Measurements from ENCODE around the gene MICAL3.
A peak's percentile ranks its signal among the peaks of the same experiment; 100 is the strongest.

MICAL3 gene

DNA sequence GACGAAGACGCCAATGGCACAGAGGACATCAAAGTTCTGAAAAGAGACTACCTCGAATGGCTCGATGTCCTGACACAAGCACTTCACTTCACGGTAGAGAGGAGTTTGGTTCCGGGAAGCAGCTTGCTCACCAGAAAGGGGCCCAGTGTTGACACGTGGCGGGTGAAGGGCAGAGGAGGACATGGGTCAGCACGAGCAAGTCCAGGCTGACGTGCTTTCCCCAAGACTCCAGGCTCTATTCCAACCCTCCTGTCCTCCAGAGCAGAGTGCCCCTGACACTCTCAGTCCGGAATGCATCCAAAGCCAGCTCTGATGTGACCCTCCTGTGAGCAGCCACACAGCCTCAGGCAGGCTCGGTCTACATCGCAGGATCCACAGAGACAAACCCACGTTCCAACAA, 172.6 kb downstream of the MICAL3 start:
- TF ChIP-seq CSDC2 (CRISPR knock-in tag; IDR thresholded peaks at IDR 0.05) (no peak), ZC3H10 (CRISPR knock-in tag; IDR thresholded peaks at IDR 0.05) (no peak), GLIS3 (CRISPR knock-in tag; IDR thresholded peaks at IDR 0.05) (no peak), SNAI2 (CRISPR knock-in tag; IDR thresholded peaks at IDR 0.05) (no peak), ZFP30 (CRISPR knock-in tag; IDR thresholded peaks at IDR 0.05) (no peak), TCF4 (CRISPR knock-in tag; IDR thresholded peaks at IDR 0.05; ENCODE audit: borderline replicate concordance) (no peak), BACH2 (CRISPR knock-in tag; IDR thresholded peaks at IDR 0.05; ENCODE audit: borderline replicate concordance) (no peak), RARB (CRISPR knock-in tag; IDR thresholded peaks at IDR 0.05) (no peak), ISL1 (CRISPR knock-in tag; IDR thresholded peaks at IDR 0.05) (no peak), PPARA (CRISPR knock-in tag; IDR thresholded peaks at IDR 0.05; ENCODE audit: borderline replicate concordance) (no peak), ZNF8 (CRISPR knock-in tag; IDR thresholded peaks at IDR 0.05) (no peak), ZNF565 (CRISPR knock-in tag; conservative IDR thresholded peaks at IDR 0.05; ENCODE audit: low read depth) (no peak), ARNTL (CRISPR knock-in tag; IDR thresholded peaks at IDR 0.05; ENCODE audit: borderline replicate concordance, low read depth) (no peak)
- TF ChIP-seq, protein P1, sequence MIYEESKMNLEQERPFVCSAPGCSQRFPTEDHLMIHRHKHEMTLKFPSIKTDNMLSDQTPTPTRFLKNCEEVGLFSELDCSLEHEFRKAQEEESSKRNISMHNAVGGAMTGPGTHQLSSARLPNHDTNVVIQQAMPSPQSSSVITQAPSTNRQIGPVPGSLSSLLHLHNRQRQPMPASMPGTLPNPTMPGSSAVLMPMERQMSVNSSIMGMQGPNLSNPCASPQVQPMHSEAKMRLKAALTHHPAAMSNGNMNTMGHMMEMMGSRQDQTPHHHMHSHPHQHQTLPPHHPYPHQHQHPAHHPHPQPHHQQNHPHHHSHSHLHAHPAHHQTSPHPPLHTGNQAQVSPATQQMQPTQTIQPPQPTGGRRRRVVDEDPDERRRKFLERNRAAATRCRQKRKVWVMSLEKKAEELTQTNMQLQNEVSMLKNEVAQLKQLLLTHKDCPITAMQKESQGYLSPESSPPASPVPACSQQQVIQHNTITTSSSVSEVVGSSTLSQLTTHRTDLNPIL (CRISPR knock-in tag; IDR thresholded peaks at IDR 0.05; ENCODE audit: low read depth): no peak
- ATAC-seq: no peak

- TF ChIP-seq TCF4 (CRISPR knock-in tag; IDR thresholded peaks at IDR 0.05; ENCODE audit: borderline replicate concordance): no peak
- no peak for TF ChIP-seq SNAI2 (CRISPR knock-in tag; IDR thresholded peaks at IDR 0.05)
- no peak for TF ChIP-seq CSDC2 (CRISPR knock-in tag; IDR thresholded peaks at IDR 0.05)
- TF ChIP-seq ZFP30 (CRISPR knock-in tag; IDR thresholded peaks at IDR 0.05): no peak
- TF ChIP-seq TOX (CRISPR knock-in tag; IDR thresholded peaks at IDR 0.05; ENCODE audit: borderline replicate concordance): no peak
- TF ChIP-seq ISL1 (CRISPR knock-in tag; IDR thresholded peaks at IDR 0.05): no peak
- TF ChIP-seq ZNF70 (CRISPR knock-in tag; IDR thresholded peaks at IDR 0.05): no peak
- no peak for TF ChIP-seq ZFP3 (CRISPR knock-in tag; IDR thresholded peaks at IDR 0.05)
- ATAC-seq: no peak
Measured at GRCh38 chr22:17847360-17848078, 176.8 kb downstream of the MICAL3 start.

GRCh38 chr22:17846326-17846992, 177.9 kb downstream of the MICAL3 start:
- ATAC-seq: no peak; the same call in 2 of the 3 replicates
- TF ChIP-seq ZFP30 (CRISPR knock-in tag; IDR thresholded peaks at IDR 0.05): no peak
- no peak for TF ChIP-seq GLIS3 (CRISPR knock-in tag; IDR thresholded peaks at IDR 0.05)
- TF ChIP-seq, protein P2, sequence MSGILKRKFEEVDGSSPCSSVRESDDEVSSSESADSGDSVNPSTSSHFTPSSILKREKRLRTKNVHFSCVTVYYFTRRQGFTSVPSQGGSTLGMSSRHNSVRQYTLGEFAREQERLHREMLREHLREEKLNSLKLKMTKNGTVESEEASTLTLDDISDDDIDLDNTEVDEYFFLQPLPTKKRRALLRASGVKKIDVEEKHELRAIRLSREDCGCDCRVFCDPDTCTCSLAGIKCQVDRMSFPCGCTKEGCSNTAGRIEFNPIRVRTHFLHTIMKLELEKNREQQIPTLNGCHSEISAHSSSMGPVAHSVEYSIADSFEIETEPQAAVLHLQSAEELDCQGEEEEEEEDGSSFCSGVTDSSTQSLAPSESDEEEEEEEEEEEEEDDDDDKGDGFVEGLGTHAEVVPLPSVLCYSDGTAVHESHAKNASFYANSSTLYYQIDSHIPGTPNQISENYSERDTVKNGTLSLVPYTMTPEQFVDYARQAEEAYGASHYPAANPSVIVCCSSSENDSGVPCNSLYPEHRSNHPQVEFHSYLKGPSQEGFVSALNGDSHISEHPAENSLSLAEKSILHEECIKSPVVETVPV (CRISPR knock-in tag; IDR thresholded peaks at IDR 0.05): no peak

- peak; percentile 40; the same call in 2 of the 3 replicates for ATAC-seq
- TF ChIP-seq ZNF565 (CRISPR knock-in tag; conservative IDR thresholded peaks at IDR 0.05; ENCODE audit: low read depth): no peak
- peak; percentile 39; the same call in 1 of the 2 replicates for TF ChIP-seq TCF4 (CRISPR knock-in tag; IDR thresholded peaks at IDR 0.05; ENCODE audit: borderline replicate concordance)
Measured at GRCh38 chr22:17845790-17846189, 178.6 kb downstream of the MICAL3 start.

DNA sequence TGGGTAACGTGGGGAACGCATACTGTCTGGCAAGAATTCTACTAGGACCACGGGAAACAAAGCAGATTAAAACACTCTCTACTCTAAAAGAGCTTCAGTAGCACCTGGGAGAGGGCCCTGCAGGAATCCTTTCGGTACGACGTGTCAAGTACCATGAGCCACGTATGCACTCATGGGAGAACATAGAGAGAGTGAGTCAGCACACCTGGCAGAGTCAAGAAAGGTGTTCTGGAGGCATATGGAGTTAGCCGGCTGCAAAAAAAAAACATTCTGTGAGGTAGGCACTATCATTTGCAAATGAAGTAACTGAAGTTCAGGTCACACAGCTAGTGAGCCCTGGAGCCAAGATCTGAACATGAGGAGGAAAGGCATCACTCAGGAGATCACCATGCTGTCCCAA, 179.0 kb downstream of the MICAL3 start:
- TF ChIP-seq SNAI2 (CRISPR knock-in tag; IDR thresholded peaks at IDR 0.05) (no peak), CSDC2 (CRISPR knock-in tag; IDR thresholded peaks at IDR 0.05) (no peak), TOX (CRISPR knock-in tag; IDR thresholded peaks at IDR 0.05; ENCODE audit: borderline replicate concordance) (no peak), ZNF70 (CRISPR knock-in tag; IDR thresholded peaks at IDR 0.05) (no peak)
- ATAC-seq: no peak

DNA sequence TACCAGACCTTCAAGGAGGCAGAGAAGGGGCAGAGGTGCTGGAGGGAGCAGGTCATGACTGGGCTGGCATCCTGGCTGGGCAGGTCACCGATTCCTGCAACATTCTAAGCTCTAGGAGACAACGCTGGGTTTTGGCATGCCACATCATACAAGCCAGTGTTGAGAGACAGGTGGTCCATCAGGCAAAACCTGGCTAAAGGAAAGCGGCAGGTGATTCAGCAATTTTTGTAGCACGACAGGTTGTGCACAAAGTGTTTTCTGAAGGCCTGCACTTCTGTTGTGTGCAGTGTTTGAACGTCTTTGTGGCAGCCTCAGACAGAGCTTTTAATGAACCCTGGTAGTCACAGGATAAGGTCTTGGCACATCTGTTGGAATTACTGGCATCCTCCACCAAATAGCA, 180.2 kb downstream of the MICAL3 start:
- ATAC-seq: no peak
- TF ChIP-seq BACH2 (CRISPR knock-in tag; IDR thresholded peaks at IDR 0.05; ENCODE audit: borderline replicate concordance) (no peak), ESRRG (CRISPR knock-in tag; IDR thresholded peaks at IDR 0.05) (no peak), PPARA (CRISPR knock-in tag; IDR thresholded peaks at IDR 0.05; ENCODE audit: borderline replicate concordance) (no peak), ARNTL (CRISPR knock-in tag; IDR thresholded peaks at IDR 0.05; ENCODE audit: borderline replicate concordance, low read depth) (no peak), RARB (CRISPR knock-in tag; IDR thresholded peaks at IDR 0.05) (no peak), GLIS3 (CRISPR knock-in tag; IDR thresholded peaks at IDR 0.05) (no peak), ZNF70 (CRISPR knock-in tag; IDR thresholded peaks at IDR 0.05) (no peak), TCF4 (CRISPR knock-in tag; IDR thresholded peaks at IDR 0.05; ENCODE audit: borderline replicate concordance) (no peak), ZFP30 (CRISPR knock-in tag; IDR thresholded peaks at IDR 0.05) (no peak), ZNF565 (CRISPR knock-in tag; conservative IDR thresholded peaks at IDR 0.05; ENCODE audit: low read depth) (no peak), ISL1 (CRISPR knock-in tag; IDR thresholded peaks at IDR 0.05) (no peak)
- TF ChIP-seq, protein P3, sequence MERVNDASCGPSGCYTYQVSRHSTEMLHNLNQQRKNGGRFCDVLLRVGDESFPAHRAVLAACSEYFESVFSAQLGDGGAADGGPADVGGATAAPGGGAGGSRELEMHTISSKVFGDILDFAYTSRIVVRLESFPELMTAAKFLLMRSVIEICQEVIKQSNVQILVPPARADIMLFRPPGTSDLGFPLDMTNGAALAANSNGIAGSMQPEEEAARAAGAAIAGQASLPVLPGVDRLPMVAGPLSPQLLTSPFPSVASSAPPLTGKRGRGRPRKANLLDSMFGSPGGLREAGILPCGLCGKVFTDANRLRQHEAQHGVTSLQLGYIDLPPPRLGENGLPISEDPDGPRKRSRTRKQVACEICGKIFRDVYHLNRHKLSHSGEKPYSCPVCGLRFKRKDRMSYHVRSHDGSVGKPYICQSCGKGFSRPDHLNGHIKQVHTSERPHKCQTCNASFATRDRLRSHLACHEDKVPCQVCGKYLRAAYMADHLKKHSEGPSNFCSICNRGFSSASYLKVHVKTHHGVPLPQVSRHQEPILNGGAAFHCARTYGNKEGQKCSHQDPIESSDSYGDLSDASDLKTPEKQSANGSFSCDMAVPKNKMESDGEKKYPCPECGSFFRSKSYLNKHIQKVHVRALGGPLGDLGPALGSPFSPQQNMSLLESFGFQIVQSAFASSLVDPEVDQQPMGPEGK (CRISPR knock-in tag; IDR thresholded peaks at IDR 0.05; ENCODE audit: borderline replicate concordance): no peak
- TF ChIP-seq, protein P2 (CRISPR knock-in tag; IDR thresholded peaks at IDR 0.05): no peak
